ENCODE results near the gene KRT14. TPM values are rescaled to one million over a fixed set of nuclear protein-coding genes. Genes with fewer than 3 reads are reported as not detected.
A peak's percentile ranks its signal among the peaks of the same experiment; 100 is the strongest.
"Not testable (repeated sequence)": the region's sequence is repeated elsewhere in the genome, so short reads cannot be mapped to it uniquely, and the experiment has no call there.

The KRT14 gene
- total and polyA plus RNA-seq, 2 experiments from 2014 or later, result not detected

DNA sequence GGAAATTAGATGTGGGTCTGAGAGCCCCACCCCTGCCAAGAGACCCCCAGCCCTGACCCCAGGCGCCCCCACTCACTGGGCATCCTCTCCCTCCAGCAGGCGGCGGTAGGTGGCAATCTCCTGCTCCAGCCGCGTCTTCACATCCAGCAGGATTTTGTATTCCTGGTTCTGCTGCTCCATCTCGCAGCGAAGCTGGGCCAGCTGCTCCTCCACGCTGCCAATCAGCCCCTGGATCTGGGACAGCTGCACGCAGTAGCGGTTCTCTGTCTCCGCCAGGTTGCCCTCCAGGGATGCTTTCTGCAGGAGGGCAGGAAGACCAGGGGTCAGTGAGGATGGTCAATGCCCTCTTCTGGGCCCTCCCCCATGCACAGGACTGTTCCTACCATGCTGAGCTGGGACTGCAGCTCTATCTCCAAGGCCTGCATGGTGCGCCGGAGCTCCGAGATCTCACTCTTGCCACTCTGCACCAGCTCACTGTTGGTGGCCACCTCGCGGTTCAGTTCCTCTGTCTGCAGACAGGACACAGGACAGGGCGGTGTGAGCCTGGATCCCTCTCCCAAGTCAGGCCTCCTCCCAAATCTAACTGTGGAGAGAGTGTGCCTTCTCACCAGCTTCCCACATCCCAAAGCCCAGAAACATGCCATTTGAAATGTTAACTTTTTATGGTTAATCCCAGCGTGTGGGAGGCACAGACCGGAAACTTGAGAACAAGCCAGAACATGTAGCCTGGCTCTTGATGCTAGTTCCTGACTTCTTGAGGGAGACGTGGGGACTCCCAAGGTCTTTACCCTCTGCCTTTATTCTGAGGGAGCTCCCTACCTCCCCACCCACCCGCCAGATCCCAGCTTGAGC, 34.1 kb upstream of the KRT14 start:
- Histone ChIP-seq H3K27me3 (ENCODE audit: insufficient read depth) (no peaks in the 10 kb centered on the region), H2AFZ (no peak overlapping the region), H4K20me1 (replicated peaks; ENCODE audit: insufficient read depth) (no peaks in the 10 kb centered on the region), H3K4me3 (no peak overlapping the region), H3K4me2 (no peak overlapping the region), H3K9me2 (ENCODE audit: insufficient read depth) (no peaks in the 10 kb centered on the region), H3K27ac (ENCODE audit: low read depth) (no peak overlapping the region), H3K36me3 (ENCODE audit: insufficient read depth) (no peaks in the 10 kb centered on the region), H3F3A (replicated peaks; ENCODE audit: low read depth) (no peaks in the 10 kb centered on the region), H3K79me2 (replicated peaks; ENCODE audit: insufficient read depth) (no peaks in the 10 kb centered on the region), H3K4me1 (ENCODE audit: insufficient read depth) (no peaks in the 10 kb centered on the region)
- Mint-ChIP-seq H3K27me3 (ENCODE audit: insufficient read depth, low read depth, poor library complexity) (peaks cover 16% of the 10 kb centered on the region), H3K4me3 (no peak overlapping the region), H3K4me1 (peaks cover 17% of the 10 kb centered on the region), H3K36me3 (ENCODE audit: low read depth) (no peaks in the 10 kb centered on the region), H3K9me3 (no peaks in the 10 kb centered on the region; the same call in 2 of the 3 replicates), H3K27ac (no peak overlapping the region)
- DNase-seq (ENCODE audit: low spot score), result no peak
- ATAC-seq, result no peak
- TF ChIP-seq POLR2AphosphoS5 (IDR thresholded peaks at IDR 0.05; ENCODE audit: low read depth) (no peak), CTCF (conservative IDR thresholded peaks at IDR 0.05; ENCODE audit: low read depth in 2 of 2) (peak; percentile 26 to 31; a peak in 3 of 4 replicates), ETS1 (IDR thresholded peaks at IDR 0.05) (no peak)

GRCh38 chr17:41619927-41620582, 33.4 kb upstream of the KRT14 start:
- H3K4me1 ChIP-seq (ENCODE audit: insufficient read depth); H3F3A ChIP-seq (replicated peaks; ENCODE audit: low read depth); H4K20me1 ChIP-seq (replicated peaks; ENCODE audit: insufficient read depth); H3K36me3 Mint-ChIP-seq (ENCODE audit: low read depth); ATAC-seq; H3K27ac Mint-ChIP-seq; H3K4me2 ChIP-seq; H2AFZ ChIP-seq; H3K4me3 Mint-ChIP-seq; H3K36me3 ChIP-seq (ENCODE audit: insufficient read depth); DNase-seq (ENCODE audit: low spot score); H3K27ac ChIP-seq (ENCODE audit: low read depth); H3K4me3 ChIP-seq; H3K79me2 ChIP-seq (replicated peaks; ENCODE audit: insufficient read depth); H3K9me2 ChIP-seq (ENCODE audit: insufficient read depth); H3K27me3 ChIP-seq (ENCODE audit: insufficient read depth); H3K9me3 Mint-ChIP-seq: not testable (repeated sequence)
- peaks cover 21% of the 10 kb centered on the region for H3K27me3 Mint-ChIP-seq (ENCODE audit: insufficient read depth, low read depth, poor library complexity)
- H3K4me1 Mint-ChIP-seq, result peaks cover 22% of the 10 kb centered on the region
